H1 (cell line): ENCODE measurements around the gene AIRE. TPM values are rescaled to one million over a fixed set of nuclear protein-coding genes. Genes with fewer than 3 reads are reported as not detected.

Experiments
- CTCF ChIA-PET: fragments of 300-600 bp; sonication (Branson Sonifier 250); formaldehyde crosslinking; loops from one replicate; lab custom pipeline; 2021; ENCODE audit not compliant: partially characterized antibody; lab: Charles Lee
- POLR2A ChIA-PET: fragments of 300-600 bp; sonication (Branson Sonifier 250); formaldehyde crosslinking; loops from one replicate; lab custom pipeline; 2021; ENCODE audit warnings: inconsistent platforms; ENCODE audit not compliant: partially characterized antibody; lab: Charles Lee
- DNase-seq, 2 experiments: peaks; one replicate each; pipeline versions ENCODE4 v3.0.0 to v3.0.0-alpha.2; 2010 to 2022; ENCODE audit warnings: low spot score in 2 of 2, low read depth in 1 of 2, mixed read lengths in 1 of 2
- FAIRE-seq: peaks from 2 replicates; lab custom pipeline; 2011; peaks lifted over from hg19 to GRCh38; lab: Jason Lieb, UNC
- H2AFZ ChIP-seq: 2 replicates; pipeline ENCODE4 v1.8.1; 2012; ENCODE audit warnings: low read length, inconsistent platforms
- H2AK5ac ChIP-seq: 2 replicates; pipeline ENCODE4 v1.6.1; 2013; ENCODE audit warnings: low read depth, low read length
- H2BK120ac ChIP-seq: replicated peaks from 2 replicates; pipeline ENCODE3; 2013; ENCODE audit warnings: low read depth, low read length, inconsistent platforms
- H2BK12ac ChIP-seq: 2 replicates; pipeline ENCODE4 v1.6.1; 2013; ENCODE audit warnings: low read depth, low read length
- H2BK15ac ChIP-seq: 2 replicates; pipeline ENCODE4 v1.6.1; 2013; ENCODE audit warnings: low read length
- H2BK20ac ChIP-seq: 2 replicates; pipeline ENCODE4 v1.6.1; 2013; ENCODE audit warnings: low read length
- H2BK5ac ChIP-seq: 2 replicates; pipeline ENCODE4 v1.6.1; 2013; ENCODE audit warnings: low read depth, low read length
- H3K14ac ChIP-seq: 2 replicates; pipeline ENCODE4 v1.6.1; 2013; ENCODE audit warnings: inconsistent platforms; ENCODE audit not compliant: insufficient read length
- H3K18ac ChIP-seq: 2 replicates; pipeline ENCODE4 v1.6.1; 2013; ENCODE audit warnings: low read length; ENCODE audit errors: extremely low read depth
- H3K23ac ChIP-seq: 2 replicates; pipeline ENCODE4 v1.6.1; 2013; ENCODE audit warnings: inconsistent platforms; ENCODE audit not compliant: insufficient read length
- H3K23me2 ChIP-seq: 2 replicates; pipeline ENCODE4 v1.6.1; 2013; ENCODE audit warnings: low read depth, low read length
- H3K27ac ChIP-seq: 2 replicates; pipeline ENCODE4 v1.6.1; 2011; ENCODE audit warnings: low read depth, low read length, inconsistent platforms
- H3K27me3 ChIP-seq, 4 experiments: replicated peaks in 1 of 4; 1 replicate in 1 of 4; 2 replicates in 3 of 4; pipeline versions ENCODE4 v1.6.1 to v1.8.1; 2011 to 2013; ENCODE audit warnings: low read length in 3 of 4, mild to moderate bottlenecking in 3 of 4, inconsistent platforms in 2 of 4, mixed read lengths in 2 of 4, moderate library complexity in 1 of 4; ENCODE audit not compliant: control insufficient read depth in 3 of 4, insufficient read depth in 3 of 4; ENCODE audit errors: extremely low read depth in 1 of 4
- H3K36me3 ChIP-seq, 4 experiments: 2 replicates each; pipeline versions ENCODE4 v1.6.1 to v1.8.1; 2011 to 2013; ENCODE audit warnings: mild to moderate bottlenecking in 4 of 4, low read length in 3 of 4, moderate library complexity in 2 of 4, control low read depth in 1 of 4, inconsistent platforms in 1 of 4; ENCODE audit not compliant: insufficient read depth in 4 of 4, control insufficient read depth in 2 of 4
- H3K4ac ChIP-seq: replicated peaks from 2 replicates; pipeline ENCODE3; 2013; ENCODE audit warnings: low read length, low read depth, mixed read lengths, inconsistent platforms; ENCODE audit not compliant: insufficient read length
- H3K4me1 ChIP-seq, 4 experiments: replicated peaks in 1 of 4; 1 replicate in 1 of 4; 2 replicates in 3 of 4; pipeline versions ENCODE4 v1.6.1 to v1.8.1; 2011 to 2013; ENCODE audit warnings: low read length in 3 of 4, inconsistent platforms in 2 of 4, mixed read lengths in 1 of 4; ENCODE audit not compliant: insufficient read depth in 4 of 4, control insufficient read depth in 3 of 4
- H3K4me2 ChIP-seq, 2 experiments: 2 replicates each; pipeline versions ENCODE4 v1.6.1 to v1.8.1; 2011 to 2013; ENCODE audit warnings: low read depth in 2 of 2, low read length in 2 of 2, control low read depth in 1 of 2, inconsistent platforms in 1 of 2, mild to moderate bottlenecking in 1 of 2; ENCODE audit not compliant: insufficient read depth in 1 of 2
- H3K4me3 ChIP-seq, 4 experiments: fragments of 200-600, 300-600 bp in 1 of 4; sonication (generic), shearing (Covaris generic), sonication (Bioruptor Twin) in 1 of 4; 2 replicates each; pipeline versions ENCODE4 v1.5.1 to v1.8.1; 2011 to 2016; ENCODE audit warnings: low read length in 4 of 4, low read depth in 3 of 4, control low read depth in 2 of 4, inconsistent platforms in 2 of 4, mild to moderate bottlenecking in 2 of 4, mixed read lengths in 1 of 4, moderate library complexity in 1 of 4; ENCODE audit not compliant: insufficient read depth in 2 of 4; ENCODE audit errors: extremely low read depth in 1 of 4
- H3K56ac ChIP-seq: replicated peaks from 2 replicates; pipeline ENCODE3; 2013; ENCODE audit warnings: low read depth, mild to moderate bottlenecking, mixed read lengths, low read length, inconsistent platforms; ENCODE audit not compliant: insufficient read length
- H3K79me1 ChIP-seq: 2 replicates; pipeline ENCODE4 v1.6.1; 2013; ENCODE audit warnings: low read depth, low read length, control low read depth
- H3K79me2 ChIP-seq, 2 experiments: 2 replicates each; pipeline versions ENCODE4 v1.6.1 to v1.8.1; 2012 to 2013; ENCODE audit warnings: low read length in 2 of 2, mild to moderate bottlenecking in 2 of 2, inconsistent platforms in 1 of 2; ENCODE audit not compliant: insufficient read depth in 2 of 2, control insufficient read depth in 1 of 2
- H3K9ac ChIP-seq, 4 experiments: replicated peaks in 1 of 4; 1 replicate in 1 of 4; 2 replicates in 3 of 4; pipeline versions ENCODE4 v1.6.1 to v1.8.1; 2011 to 2013; ENCODE audit warnings: low read depth in 3 of 4, low read length in 3 of 4, control low read depth in 2 of 4, mild to moderate bottlenecking in 2 of 4, moderate library complexity in 2 of 4, inconsistent platforms in 1 of 4; ENCODE audit errors: extremely low read depth in 1 of 4
- H3K9me3 ChIP-seq, 2 experiments: 2 replicates each; pipeline versions ENCODE4 v1.6.1 to v1.8.1; 2012 to 2013; ENCODE audit warnings: mild to moderate bottlenecking in 2 of 2, moderate library complexity in 2 of 2, control low read depth in 1 of 2, inconsistent platforms in 1 of 2, low read depth in 1 of 2, low read length in 1 of 2, mixed read lengths in 1 of 2; ENCODE audit not compliant: insufficient read depth in 2 of 2
- H4K20me1 ChIP-seq, 2 experiments: replicated peaks in 1 of 2; 2 replicates each; pipeline versions ENCODE3 to v1.8.1; 2011 to 2013; ENCODE audit warnings: inconsistent platforms in 2 of 2, low read length in 2 of 2, mild to moderate bottlenecking in 1 of 2; ENCODE audit not compliant: insufficient read depth in 2 of 2, control insufficient read depth in 1 of 2
- H4K5ac ChIP-seq: 2 replicates; pipeline ENCODE4 v1.6.1; 2013; ENCODE audit warnings: low read length, low read depth, mixed read lengths, inconsistent platforms; ENCODE audit not compliant: insufficient read length
- H4K8ac ChIP-seq: 2 replicates; pipeline ENCODE4 v1.8.0; 2013; ENCODE audit warnings: mild to moderate bottlenecking, moderate library complexity, low read length, inconsistent platforms; ENCODE audit not compliant: insufficient read depth; ENCODE audit errors: extremely low read depth
- H4K91ac ChIP-seq: replicated peaks from 2 replicates; pipeline ENCODE3; 2013; ENCODE audit warnings: low read length, mixed read lengths, inconsistent platforms; ENCODE audit not compliant: insufficient read length
- CEBPB ChIP-seq: IDR thresholded peaks from 2 replicates; pipeline ENCODE4 v1.6.1; 2012; ENCODE audit warnings: low read depth, low read length
- CTCF ChIP-seq, 3 experiments: IDR thresholded peaks; 1 replicate in 2 of 3; 2 replicates in 1 of 3; pipeline versions ENCODE4 v1.5.1 to v1.6.1; 2011; ENCODE audit warnings: low read length in 3 of 3, mild to moderate bottlenecking in 3 of 3, inconsistent platforms in 2 of 3, low read depth in 1 of 3, moderate library complexity in 1 of 3; ENCODE audit not compliant: insufficient read depth in 1 of 3; ENCODE audit errors: control extremely low read depth in 1 of 3
- GABPA ChIP-seq: IDR thresholded peaks from 2 replicates; pipeline ENCODE4 v1.6.1; 2011; ENCODE audit warnings: mild to moderate bottlenecking, low read length, moderate library complexity, borderline replicate concordance; ENCODE audit not compliant: insufficient read depth
- HDAC6 ChIP-seq: IDR thresholded peaks from one replicate; pipeline ENCODE4 v1.7.1; 2012; ENCODE audit warnings: low read depth, mild to moderate bottlenecking, inconsistent platforms, low read length, moderate library complexity
- NANOG ChIP-seq: IDR thresholded peaks from 2 replicates; pipeline ENCODE4 v1.6.1; 2011; ENCODE audit warnings: low read length, low read depth, mild to moderate bottlenecking, inconsistent platforms; ENCODE audit not compliant: insufficient read depth, poor library complexity, severe bottlenecking
- RAD21 ChIP-seq, 2 experiments: IDR thresholded peaks in 1 of 2; conservative IDR thresholded peaks in 1 of 2; 2 replicates each; pipeline ENCODE4 v1.6.1; 2011; ENCODE audit warnings: low read depth in 2 of 2, low read length in 2 of 2, improper control_type of control experiment in 1 of 2, inconsistent platforms in 1 of 2, mild to moderate bottlenecking in 1 of 2, moderate library complexity in 1 of 2
- RBBP5 ChIP-seq: IDR thresholded peaks from 2 replicates; pipeline ENCODE4 v1.7.1; 2012; ENCODE audit warnings: low read depth, mild to moderate bottlenecking, inconsistent platforms, low read length, moderate library complexity, borderline replicate concordance
- RXRA ChIP-seq: IDR thresholded peaks from 2 replicates; pipeline ENCODE4 v1.6.1; 2011; ENCODE audit warnings: low read depth, mild to moderate bottlenecking, low read length, moderate library complexity; ENCODE audit not compliant: insufficient read depth
- WGBS, 2 experiments: shearing (Covaris generic) in 1 of 2; methylation state at CpG; one replicate each; pipeline versions ENCODE4 v1.1.6 to v1.1.7; 2013 to 2015; ENCODE audit warnings: low lambda C conversion rate in 2 of 2, mixed read lengths in 2 of 2, inconsistent platforms in 1 of 2, low coverage in 1 of 2, missing lambda C conversion rate in 1 of 2; ENCODE audit not compliant: insufficient replicate concordance in 2 of 2, insufficient coverage in 1 of 2, insufficient read length in 1 of 2; ENCODE audit errors: extremely low coverage in 1 of 2, missing lambda C conversion rate in 1 of 2; 5-methylcytosine and 5-hydroxymethylcytosine counted together
- polyA plus RNA-seq, 7 experiments: library from polyadenylated mRNA; depleted of rRNA in 3 of 7; stranded (reverse) in 5 of 7; unstranded in 2 of 7; fragments of >200 nt in 5 of 7; fragments of 200-250 nt in 2 of 7; gene quantifications; 1 replicate in 5 of 7; 2 replicates in 1 of 7; 4 replicates in 1 of 7; pipeline versions ENCODE4 v1.2.1 to v1.2.3, GENCODE V29; 2011 to 2013; ENCODE audit warnings: missing spikeins in 2 of 7, mixed read lengths in 2 of 7
- total RNA-seq: library from RNA; stranded (reverse); fragmentation: NEBNext Ultra II Directional; extraction: Animal tissue kit (Norgen Biotek cat#: 25700); gene quantifications from 2 replicates; pipeline ENCODE4 v1.2.1, GENCODE V29; 2021

Gene AIRE
- total and polyA plus RNA-seq, 2 of the 8 experiments (the other 6 are each of a cell fraction or from before 2014, with no cell fraction given): 0.09 TPM; not detected in 1

DNA sequence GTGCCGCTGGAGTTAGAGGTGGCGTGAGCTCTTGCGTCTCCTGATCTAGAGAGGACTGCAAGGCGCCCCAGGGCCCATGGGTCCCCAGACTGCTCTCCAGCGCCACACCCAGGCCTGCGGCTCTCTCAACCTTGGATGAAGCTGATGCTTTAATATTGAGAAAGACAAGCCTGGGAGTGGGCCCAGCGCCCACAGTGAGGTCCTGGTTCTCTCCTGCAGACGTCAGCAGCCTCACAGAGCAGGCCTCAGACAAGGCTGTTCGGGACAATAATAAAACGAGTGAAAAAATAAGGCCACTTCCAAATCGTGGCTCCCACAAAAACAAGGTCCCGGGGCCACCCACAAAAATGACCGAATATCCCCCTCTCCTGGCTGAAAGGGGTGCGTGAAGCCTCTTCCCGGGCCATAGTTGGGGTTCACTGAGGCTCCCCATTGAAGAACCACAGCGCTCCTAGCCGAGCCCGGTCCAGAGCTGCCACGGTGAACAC is 18.0 kb upstream of the AIRE start:
- H2BK20ac ChIP-seq: no peak overlapping the region
- H4K20me1 ChIP-seq: no peaks in the 10 kb centered on the region
- H3K4ac ChIP-seq: no peak overlapping the region
- H4K5ac ChIP-seq: no peak overlapping the region
- H2AFZ ChIP-seq: no peak overlapping the region
- 0 out of 2 replicates have a peak overlapping the region, but pooled peaks have one; percentile 3 for H2BK5ac ChIP-seq
- H3K4me3 ChIP-seq: no peak overlapping the region
- no peaks in the 10 kb centered on the region for H3K79me2 ChIP-seq
- no peak overlapping the region for H2BK12ac ChIP-seq
- 83% methylated on average over 17 of the region's 19 CpGs; no CpG with 5 or more reads in 1 of the 2 experiments for WGBS, 2 experiments
- H3K14ac ChIP-seq: no peak overlapping the region
- no peak overlapping the region for H3K27ac ChIP-seq
- H3K9ac ChIP-seq: no peak overlapping the region
- DNase-seq (peak in 1 of 2 experiments; percentile 66), FAIRE-seq (no peak)
- no peak overlapping the region for H2AK5ac ChIP-seq
- no peak overlapping the region for H3K23ac ChIP-seq
- H3K56ac ChIP-seq: no peak overlapping the region
- no peak overlapping the region for H2BK120ac ChIP-seq
- no peaks in the 10 kb centered on the region for H3K79me1 ChIP-seq
- POLR2A ChIA-PET: interaction anchor here (1.0 kb wide), 1 partner anchor 220 kb away, joined by 4 read pairs; no protein-coding TSS in a partner anchor
- CTCF ChIA-PET: interaction anchor here (0.7 to 2.3 kb wide), 11 partner anchors 9 to 1825 kb away, joined by 3 to 11 read pairs (median 6); partner anchors contain the start of gene AIRE
- peaks cover 0 to 7% (median 4%) of the 10 kb centered on the region in 4 experiments; a peak in 6 of 7 replicates for H3K4me1 ChIP-seq
- H2BK15ac ChIP-seq: no peak overlapping the region
- no peaks in the 10 kb centered on the region for H3K9me3 ChIP-seq
- no peaks in the 10 kb centered on the region; the same call in 1 of the 2 replicates for H3K23me2 ChIP-seq
- H3K18ac ChIP-seq: no peak overlapping the region
- H3K36me3 ChIP-seq: no peaks in the 10 kb centered on the region
- H4K8ac ChIP-seq: no peak overlapping the region
- no peaks in the 10 kb centered on the region for H3K27me3 ChIP-seq
- H3K4me2 ChIP-seq: no peak overlapping the region
- no peak overlapping the region for H4K91ac ChIP-seq
- no peak for TF ChIP-seq NANOG
- TF ChIP-seq HDAC6: no peak
- TF ChIP-seq GABPA: 0 out of 2 replicates have a peak, but pooled peaks have one; percentile 55
- TF ChIP-seq CTCF (IDR thresholded peaks at IDR 0.05; ENCODE audit: control extremely low read depth in 1 of 3, insufficient read depth in 1 of 3, low read depth in 1 of 3, low read length in 3 of 3): peak; percentile 49 to 66 (median 50)
- TF ChIP-seq RAD21 (IDR thresholded peaks at IDR 0.05 in 1 of 2, conservative IDR thresholded peaks at IDR 0.05 in 1 of 2; ENCODE audit: low read depth in 2 of 2, low read length in 2 of 2): peak; percentile 56 to 64
- no peak for TF ChIP-seq RBBP5
- TF ChIP-seq CEBPB: no peak
- no peak for TF ChIP-seq RXRA
